ENCODE measurements around the gene BEAN1. TPM values are rescaled to one million over a fixed set of nuclear protein-coding genes. Genes with fewer than 3 reads are reported as not detected.

BEAN1 gene
- total RNA-seq, 6 experiments from 2014 or later = not detected

- peaks cover 7% of the 10 kb centered on the region for H3K27me3 Mint-ChIP-seq (ENCODE audit: insufficient read depth)
- no peaks in the 10 kb centered on the region for H3K9me3 Mint-ChIP-seq
- H3K4me1 Mint-ChIP-seq (ENCODE audit: low read depth) = peaks cover 15% of the 10 kb centered on the region
- H3K27ac Mint-ChIP-seq = no peak overlapping the region
- no peaks in the 10 kb centered on the region for H3K36me3 Mint-ChIP-seq (ENCODE audit: low read depth)
- no peak overlapping the region for H3K4me3 Mint-ChIP-seq
- DNase-seq = no peak
- TF ChIP-seq CTCF (IDR thresholded peaks at IDR 0.05) = no peak
Observed at GRCh38 chr16:66484453-66485213, 57.5 kb downstream of the BEAN1 start.

- H3K27me3 Mint-ChIP-seq (ENCODE audit: insufficient read depth) = peaks cover 8% of the 10 kb centered on the region
- H3K36me3 Mint-ChIP-seq (ENCODE audit: low read depth) = no peaks in the 10 kb centered on the region
- no peaks in the 10 kb centered on the region for H3K9me3 Mint-ChIP-seq
- H3K4me3 Mint-ChIP-seq = no peak overlapping the region
- no peak overlapping the region for H3K27ac Mint-ChIP-seq
- DNase-seq = no peak
- TF ChIP-seq CTCF (IDR thresholded peaks at IDR 0.05) = no peak
- peaks cover 15% of the 10 kb centered on the region for H3K4me1 Mint-ChIP-seq (ENCODE audit: low read depth)
Observed at GRCh38 chr16:66485376-66485775, 58.3 kb downstream of the BEAN1 start.

- H3K27me3 Mint-ChIP-seq (ENCODE audit: insufficient read depth) = peaks cover 12% of the 10 kb centered on the region
- H3K4me3 Mint-ChIP-seq = no peak overlapping the region
- peak overlapping the region; percentile 78 for H3K27ac Mint-ChIP-seq
Observed at GRCh38 chr16:66486199-66486772, 59.2 kb downstream of the BEAN1 start.

GRCh38 chr16:66486773-66487579 is 59.9 kb downstream of the BEAN1 start:
- Mint-ChIP-seq H3K4me3 (no peak overlapping the region), H3K36me3 (ENCODE audit: low read depth) (no peaks in the 10 kb centered on the region), H3K9me3 (no peaks in the 10 kb centered on the region), H3K27ac (peak overlapping the region; percentile 78), H3K27me3 (ENCODE audit: insufficient read depth) (peaks cover 10% of the 10 kb centered on the region), H3K4me1 (ENCODE audit: low read depth) (peaks cover 15% of the 10 kb centered on the region)
- no peak for TF ChIP-seq CTCF (IDR thresholded peaks at IDR 0.05)
- DNase-seq = peak; percentile 82

More at GRCh38 chr16:66486199-66486772, 59.2 kb downstream of the BEAN1 start:
- Mint-ChIP-seq H3K4me1 (ENCODE audit: low read depth) (peaks cover 15% of the 10 kb centered on the region), H3K36me3 (ENCODE audit: low read depth) (no peaks in the 10 kb centered on the region), H3K9me3 (no peaks in the 10 kb centered on the region)
- DNase-seq = no peak
- no peak for TF ChIP-seq CTCF (IDR thresholded peaks at IDR 0.05)

- no peak for TF ChIP-seq CTCF (IDR thresholded peaks at IDR 0.05)
- H3K36me3 Mint-ChIP-seq (ENCODE audit: low read depth) = no peaks in the 10 kb centered on the region
- peaks cover 9% of the 10 kb centered on the region for H3K27me3 Mint-ChIP-seq (ENCODE audit: insufficient read depth)
- H3K27ac Mint-ChIP-seq = peak overlapping the region; percentile 78; the same call in 1 of the 2 replicates
- no peaks in the 10 kb centered on the region for H3K9me3 Mint-ChIP-seq
- no peak overlapping the region for H3K4me3 Mint-ChIP-seq
- no peak for DNase-seq
- peaks cover 15% of the 10 kb centered on the region for H3K4me1 Mint-ChIP-seq (ENCODE audit: low read depth)
Observed at GRCh38 chr16:66487580-66488275, 60.6 kb downstream of the BEAN1 start.
